C4-2B (cell line): ENCODE data around the gene ATP2B2.
"Not testable (repeated sequence)": the region's sequence is repeated elsewhere in the genome, so short reads cannot be mapped to it uniquely, and the experiment has no call there.

Source experiments
- H3K27ac ChIP-seq: fragments of 450-650 bp; 2 replicates; pipeline ENCODE4 v1.5.1; 2017
- CTCF ChIP-seq: fragments of 450-650 bp; conservative IDR thresholded peaks from 2 replicates; pipeline ENCODE4 v1.5.1; 2017; ENCODE audit warnings: mild to moderate bottlenecking
- ZFX ChIP-seq: fragments of 450-650 bp; IDR thresholded peaks from 2 replicates; pipeline ENCODE4 v1.6.1; 2017

Gene ATP2B2

GRCh38 chr3:10542518-10542917, 37.1 kb upstream of the ATP2B2 start:
- no peak overlapping the region for H3K27ac ChIP-seq
- no peak for TF ChIP-seq ZFX
- no peak for TF ChIP-seq CTCF

- not testable (repeated sequence) for H3K27ac ChIP-seq
Observed at GRCh38 chr3:10540347-10540746, 35.0 kb upstream of the ATP2B2 start.

- TF ChIP-seq ZFX (no peak), CTCF (no peak)
- no peak overlapping the region for H3K27ac ChIP-seq
Observed at GRCh38 chr3:10534066-10534465, 28.7 kb upstream of the ATP2B2 start.

GRCh38 chr3:10533737-10534023, 28.3 kb upstream of the ATP2B2 start:
- no peak overlapping the region for H3K27ac ChIP-seq
- TF ChIP-seq ZFX (no peak), CTCF (no peak)

- H3K27ac ChIP-seq: no peak overlapping the region
- no peak for TF ChIP-seq CTCF
- no peak for TF ChIP-seq ZFX
Observed at GRCh38 chr3:10532939-10533736, 27.8 kb upstream of the ATP2B2 start.

- TF ChIP-seq ZFX (no peak), CTCF (no peak)
- no peak overlapping the region for H3K27ac ChIP-seq
Observed at GRCh38 chr3:10531031-10531430, 25.6 kb upstream of the ATP2B2 start.

- H3K27ac ChIP-seq: no peak overlapping the region
- TF ChIP-seq ZFX (no peak), CTCF (no peak)
Observed at GRCh38 chr3:10530241-10530640, 24.9 kb upstream of the ATP2B2 start.

GRCh38 chr3:10529809-10530208, 24.4 kb upstream of the ATP2B2 start:
- no peak for TF ChIP-seq CTCF
- no peak for TF ChIP-seq ZFX
- H3K27ac ChIP-seq: no peak overlapping the region
